IMR-90 (cell line): ENCODE measurements around the gene DCDC2. TPM values are rescaled to one million over a fixed set of nuclear protein-coding genes. Genes with fewer than 3 reads are reported as not detected.

Experiments
- ATAC-seq: fragments of 200-7000 bp; cut with Tn5 transposase; 2 replicates; pipeline ENCODE4 v1.9.1; 2020; ENCODE audit warnings: low read depth, mild to moderate bottlenecking, moderate library complexity
- BruUV-seq: library from RNA; stranded (reverse); fragments of 400-500 nt; replicated peaks from 2 replicates; lab custom pipeline; 2021; lab: Mats Ljungman, UMichigan
- CTCF ChIA-PET: fragments of 300-600 bp; formaldehyde crosslinking; extraction: SDS; loops from one replicate; lab custom pipeline; 2021; ENCODE audit warnings: antibody characterized with exemption; lab: Yijun Ruan, JAX
- POLR2A ChIA-PET: fragments of 300-600 bp; sonication (Branson Sonifier 250); formaldehyde crosslinking; loops from one replicate; lab custom pipeline; 2022; ENCODE audit warnings: antibody characterized with exemption; ENCODE audit not compliant: unreplicated experiment; lab: Charles Lee
- DNase-seq: peaks from one replicate; pipeline ENCODE4 v3.0.0; 2013
- H2AFZ ChIP-seq: replicated peaks from 2 replicates; pipeline ENCODE3; 2013; ENCODE audit warnings: low read length, mild to moderate bottlenecking; ENCODE audit not compliant: poor library complexity
- H2AK5ac ChIP-seq: 2 replicates; pipeline ENCODE4 v1.6.1; 2013; ENCODE audit warnings: low read depth, low read length, inconsistent platforms
- H2AK9ac ChIP-seq: replicated peaks from 2 replicates; pipeline ENCODE3; 2013; ENCODE audit warnings: mild to moderate bottlenecking, low read depth, low read length, moderate library complexity; ENCODE audit not compliant: poor library complexity
- H2BK120ac ChIP-seq: 2 replicates; pipeline ENCODE4 v1.6.1; 2013; ENCODE audit warnings: low read depth, low read length, inconsistent platforms
- H2BK15ac ChIP-seq: 3 replicates; pipeline ENCODE4 v1.6.1; 2013; ENCODE audit warnings: low read depth, low read length, inconsistent platforms
- H2BK20ac ChIP-seq: 2 replicates; pipeline ENCODE4 v1.6.1; 2013; ENCODE audit warnings: low read depth, mild to moderate bottlenecking, inconsistent platforms, low read length, moderate library complexity
- H2BK5ac ChIP-seq: 2 replicates; pipeline ENCODE4 v1.6.1; 2013; ENCODE audit warnings: mild to moderate bottlenecking, low read depth, low read length, inconsistent platforms; ENCODE audit not compliant: poor library complexity, severe bottlenecking
- H3K14ac ChIP-seq: replicated peaks from 2 replicates; pipeline ENCODE4 v1.6.1; 2013; ENCODE audit warnings: low read depth, low read length, inconsistent platforms
- H3K18ac ChIP-seq: 2 replicates; pipeline ENCODE4 v1.6.1; 2013; ENCODE audit warnings: low read depth, low read length, control low read depth
- H3K23ac ChIP-seq: 2 replicates; pipeline ENCODE4 v1.6.1; 2013; ENCODE audit warnings: low read depth, low read length, inconsistent platforms
- H3K27ac ChIP-seq: 2 replicates; pipeline ENCODE4 v1.5.1; 2013; ENCODE audit warnings: mild to moderate bottlenecking, control low read depth, low read length; ENCODE audit not compliant: insufficient read depth
- H3K27me3 ChIP-seq: 2 replicates; pipeline ENCODE4 v1.6.1; 2013; ENCODE audit warnings: low read length; ENCODE audit not compliant: control insufficient read depth, insufficient read depth
- H3K36me3 ChIP-seq: 2 replicates; pipeline ENCODE4 v1.6.1; 2013; ENCODE audit warnings: low read length, mixed read lengths; ENCODE audit not compliant: control insufficient read depth, insufficient read depth
- H3K4ac ChIP-seq: 2 replicates; pipeline ENCODE4 v1.6.1; 2013; ENCODE audit warnings: low read depth, low read length, inconsistent platforms
- H3K4me1 ChIP-seq: 2 replicates; pipeline ENCODE4 v1.6.1; 2013; ENCODE audit warnings: low read length, mixed read lengths; ENCODE audit not compliant: control insufficient read depth, insufficient read depth
- H3K4me2 ChIP-seq: 2 replicates; pipeline ENCODE4 v1.6.1; 2013; ENCODE audit warnings: low read depth, mild to moderate bottlenecking, control low read depth, low read length, moderate library complexity
- H3K4me3 ChIP-seq: 2 replicates; pipeline ENCODE4 v1.5.1; 2013; ENCODE audit warnings: low read depth, mild to moderate bottlenecking, control low read depth, low read length, moderate library complexity; ENCODE audit not compliant: insufficient read depth
- H3K56ac ChIP-seq: 2 replicates; pipeline ENCODE4 v1.6.1; 2013; ENCODE audit warnings: low read length, inconsistent platforms; ENCODE audit not compliant: insufficient read depth; ENCODE audit errors: extremely low read depth
- H3K79me1 ChIP-seq, 2 experiments: 2 replicates each; pipeline ENCODE4 v1.6.1; 2013; ENCODE audit warnings: low read length in 2 of 2, inconsistent platforms in 1 of 2, low read depth in 1 of 2
- H3K9ac ChIP-seq: 2 replicates; pipeline ENCODE4 v1.6.1; 2013; ENCODE audit warnings: low read depth, low read length, control low read depth
- H3K9me1 ChIP-seq: 2 replicates; pipeline ENCODE4 v1.6.1; 2013; ENCODE audit warnings: low read length, inconsistent platforms; ENCODE audit not compliant: insufficient read depth
- H3K9me3 ChIP-seq: 2 replicates; pipeline ENCODE4 v1.6.1; 2013; ENCODE audit warnings: low read length; ENCODE audit not compliant: control insufficient read depth, insufficient read depth
- H4K20me1 ChIP-seq: 2 replicates; pipeline ENCODE4 v1.6.1; 2013; ENCODE audit warnings: low read length, inconsistent platforms; ENCODE audit not compliant: insufficient read depth
- H4K5ac ChIP-seq: 2 replicates; pipeline ENCODE4 v1.6.1; 2013; ENCODE audit warnings: mild to moderate bottlenecking, low read depth, low read length, control low read depth
- H4K8ac ChIP-seq, 2 experiments: 2 replicates each; pipeline ENCODE4 v1.6.1; 2013; ENCODE audit warnings: low read depth in 2 of 2, low read length in 2 of 2, control low read depth in 1 of 2, inconsistent platforms in 1 of 2
- H4K91ac ChIP-seq: 2 replicates; pipeline ENCODE4 v1.6.1; 2013; ENCODE audit warnings: low read depth, low read length, inconsistent platforms; ENCODE audit not compliant: insufficient read depth
- CEBPB ChIP-seq: IDR thresholded peaks from 2 replicates; pipeline ENCODE4 v1.6.1; 2012; ENCODE audit warnings: low read depth, low read length, improper control_type of control experiment
- CHD1 ChIP-seq: IDR thresholded peaks from 2 replicates; pipeline ENCODE4 v1.6.1; 2012; ENCODE audit warnings: low read depth, low read length, improper control_type of control experiment
- FOS ChIP-seq: fragments of 150-350 bp; IDR thresholded peaks from 2 replicates; pipeline ENCODE4 v1.6.1; 2016; ENCODE audit warnings: low read depth, low read length
- MAFK ChIP-seq: IDR thresholded peaks from 2 replicates; pipeline ENCODE4 v1.6.1; 2012; ENCODE audit warnings: low read depth, low read length, improper control_type of control experiment
- MAZ ChIP-seq: IDR thresholded peaks from 2 replicates; pipeline ENCODE4 v1.6.1; 2012; ENCODE audit warnings: low read depth, mild to moderate bottlenecking, low read length, improper control_type of control experiment, moderate library complexity, borderline replicate concordance
- NFE2L2 ChIP-seq: fragments of 150-350 bp; IDR thresholded peaks from 2 replicates; pipeline ENCODE4 v1.6.1; 2016; ENCODE audit warnings: low read depth, mild to moderate bottlenecking, low read length
- POLR2A ChIP-seq: IDR thresholded peaks from 2 replicates; pipeline ENCODE4 v1.6.1; 2012; ENCODE audit warnings: mild to moderate bottlenecking, low read depth, low read length
- RAD21 ChIP-seq: IDR thresholded peaks from 2 replicates; pipeline ENCODE4 v1.6.1; 2012; ENCODE audit warnings: low read length, improper control_type of control experiment
- SMC3 ChIP-seq: fragments of 150-350 bp; IDR thresholded peaks from 2 replicates; pipeline ENCODE4 v1.6.1; 2016; ENCODE audit warnings: low read depth, mild to moderate bottlenecking, antibody characterized with exemption, low read length, moderate library complexity
- USF2 ChIP-seq: fragments of 150-350 bp; IDR thresholded peaks from 2 replicates; pipeline ENCODE4 v1.6.1; 2017; ENCODE audit warnings: mild to moderate bottlenecking, antibody characterized with exemption, low read length, low read depth
- WGBS, 2 experiments: methylation state at CpG; one replicate each; pipeline versions ENCODE4 v1.1.5 to v1.1.7; 2013; ENCODE audit warnings: missing lambda C conversion rate in 2 of 2; ENCODE audit not compliant: insufficient read length in 1 of 2; ENCODE audit errors: extremely low coverage in 2 of 2; 5-methylcytosine and 5-hydroxymethylcytosine counted together
- dilution Hi-C: fragments of 300-500 bp; cut with HindIII; formaldehyde crosslinking; loops from one replicate; pipeline ENCODE4 v1.14.3; 2018; ENCODE audit warnings: low sequenced_read_pairs; ENCODE audit not compliant: unreplicated experiment
- in situ Hi-C: fragments of 300-500 bp; cut with MboI; formaldehyde crosslinking; loops from 3 replicates; pipeline ENCODE4 v1.14.3; 2019; ENCODE audit warnings: low sequenced_read_pairs, inconsistent platforms, mixed read lengths
- intact Hi-C: fragments of 100-400 bp; cut with micrococcal nuclease; formaldehyde crosslinking; loops from 2 replicates; pipeline ENCODE4 v1.10.0; 2022
- polyA plus RNA-seq, 3 experiments: library from polyadenylated mRNA; depleted of rRNA; stranded (reverse); fragments of >200 nt; gene quantifications; 2 replicates each; pipeline ENCODE4 v1.2.3, GENCODE V29; 2012; ENCODE audit warnings: low replicate concordance in 1 of 3
- total RNA-seq: library from RNA; depleted of rRNA; stranded (reverse); fragments of >200 nt; gene quantifications from 2 replicates; pipeline ENCODE4 v1.2.3, GENCODE V29; 2012
- TF ChIP-seq, protein P1 (sequence below): conservative IDR thresholded peaks from 2 replicates; pipeline ENCODE4 v1.5.1; 2012; ENCODE audit warnings: mild to moderate bottlenecking, low read depth, low read length, improper control_type of control experiment
- TF ChIP-seq, protein P2 (sequence below): fragments of 150-350 bp; IDR thresholded peaks from 2 replicates; pipeline ENCODE4 v1.6.1; 2016; ENCODE audit warnings: low read depth, mild to moderate bottlenecking, low read length, moderate library complexity, borderline replicate concordance

The DCDC2 gene
- total and polyA plus RNA-seq, 2 of the 4 experiments (the other 2 are of a cell fraction) = not detected

DNA sequence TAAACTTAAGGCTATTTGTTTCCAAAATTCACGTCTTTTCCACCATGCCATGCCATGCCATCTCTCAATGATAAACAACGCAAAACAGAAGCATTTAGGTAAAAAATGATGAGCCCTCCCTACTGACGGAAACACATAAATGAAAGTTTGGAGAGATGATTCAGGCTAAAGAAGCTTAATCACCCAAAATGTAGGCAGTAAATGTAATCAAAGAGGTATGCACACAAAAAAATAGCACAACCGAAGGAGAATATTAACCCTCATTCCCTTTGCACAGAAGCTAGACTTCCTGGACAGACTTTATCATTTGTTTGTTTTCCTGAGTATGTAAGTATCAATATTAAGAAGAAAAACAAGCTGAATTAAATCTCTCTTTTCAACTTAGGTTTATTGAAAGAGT, 28.8 kb downstream of the DCDC2 start:
- Histone ChIP-seq H2AK5ac (no peak overlapping the region), H3K14ac (no peak overlapping the region), H2AFZ (no peak overlapping the region), H3K4me1 (no peaks in the 10 kb centered on the region), H4K5ac (no peak overlapping the region), H3K23ac (no peak overlapping the region), H3K4ac (no peak overlapping the region), H3K9me3 (no peaks in the 10 kb centered on the region), H4K8ac (no peak overlapping the region), H3K56ac (no peak overlapping the region), H3K27ac (no peak overlapping the region), H2BK5ac (no peak overlapping the region), H3K18ac (no peak overlapping the region), H2AK9ac (no peak overlapping the region), H3K4me2 (no peak overlapping the region), H3K27me3 (no peaks in the 10 kb centered on the region), H2BK15ac (no peak overlapping the region), H2BK20ac (no peak overlapping the region), H3K36me3 (no peaks in the 10 kb centered on the region), H3K9me1 (no peaks in the 10 kb centered on the region), H3K79me1 (no peaks in the 10 kb centered on the region), H3K4me3 (no peak overlapping the region), H4K91ac (no peak overlapping the region), H4K20me1 (no peaks in the 10 kb centered on the region), H2BK120ac (no peak overlapping the region), H3K9ac (no peak overlapping the region)
- intact Hi-C loops (no loop called here), in situ Hi-C loops (no loop called here), dilution Hi-C loops (no loop called here)
- no TSS peak for BruUV-seq
- ATAC-seq = no peak
- TF ChIP-seq, protein P1, sequence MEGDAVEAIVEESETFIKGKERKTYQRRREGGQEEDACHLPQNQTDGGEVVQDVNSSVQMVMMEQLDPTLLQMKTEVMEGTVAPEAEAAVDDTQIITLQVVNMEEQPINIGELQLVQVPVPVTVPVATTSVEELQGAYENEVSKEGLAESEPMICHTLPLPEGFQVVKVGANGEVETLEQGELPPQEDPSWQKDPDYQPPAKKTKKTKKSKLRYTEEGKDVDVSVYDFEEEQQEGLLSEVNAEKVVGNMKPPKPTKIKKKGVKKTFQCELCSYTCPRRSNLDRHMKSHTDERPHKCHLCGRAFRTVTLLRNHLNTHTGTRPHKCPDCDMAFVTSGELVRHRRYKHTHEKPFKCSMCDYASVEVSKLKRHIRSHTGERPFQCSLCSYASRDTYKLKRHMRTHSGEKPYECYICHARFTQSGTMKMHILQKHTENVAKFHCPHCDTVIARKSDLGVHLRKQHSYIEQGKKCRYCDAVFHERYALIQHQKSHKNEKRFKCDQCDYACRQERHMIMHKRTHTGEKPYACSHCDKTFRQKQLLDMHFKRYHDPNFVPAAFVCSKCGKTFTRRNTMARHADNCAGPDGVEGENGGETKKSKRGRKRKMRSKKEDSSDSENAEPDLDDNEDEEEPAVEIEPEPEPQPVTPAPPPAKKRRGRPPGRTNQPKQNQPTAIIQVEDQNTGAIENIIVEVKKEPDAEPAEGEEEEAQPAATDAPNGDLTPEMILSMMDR = no peak
- TF ChIP-seq POLR2A = no peak
- TF ChIP-seq, protein P2, sequence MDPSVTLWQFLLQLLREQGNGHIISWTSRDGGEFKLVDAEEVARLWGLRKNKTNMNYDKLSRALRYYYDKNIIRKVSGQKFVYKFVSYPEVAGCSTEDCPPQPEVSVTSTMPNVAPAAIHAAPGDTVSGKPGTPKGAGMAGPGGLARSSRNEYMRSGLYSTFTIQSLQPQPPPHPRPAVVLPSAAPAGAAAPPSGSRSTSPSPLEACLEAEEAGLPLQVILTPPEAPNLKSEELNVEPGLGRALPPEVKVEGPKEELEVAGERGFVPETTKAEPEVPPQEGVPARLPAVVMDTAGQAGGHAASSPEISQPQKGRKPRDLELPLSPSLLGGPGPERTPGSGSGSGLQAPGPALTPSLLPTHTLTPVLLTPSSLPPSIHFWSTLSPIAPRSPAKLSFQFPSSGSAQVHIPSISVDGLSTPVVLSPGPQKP = no peak
- no peak for TF ChIP-seq SMC3
- TF ChIP-seq MAZ = no peak
- no peak for TF ChIP-seq USF2
- TF ChIP-seq CHD1 = no peak
- no peak for TF ChIP-seq MAFK
- no peak for TF ChIP-seq FOS
- no peak for TF ChIP-seq CEBPB
- no peak for TF ChIP-seq NFE2L2
- TF ChIP-seq RAD21 = no peak
- no CpG with 5 or more reads among the region's 4 CpGs for WGBS, 2 experiments
- DNase-seq = no peak
- ChIA-PET CTCF (no interaction called here), POLR2A (no interaction called here)
